Activated gamma-delta T cell (primary cell): ENCODE measurements around the gene CFAP410.

Experiments
- DNase-seq: peaks from one replicate; lab custom pipeline; 2025; lab: John Stamatoyannopoulos, UW

CFAP410 gene

DNA sequence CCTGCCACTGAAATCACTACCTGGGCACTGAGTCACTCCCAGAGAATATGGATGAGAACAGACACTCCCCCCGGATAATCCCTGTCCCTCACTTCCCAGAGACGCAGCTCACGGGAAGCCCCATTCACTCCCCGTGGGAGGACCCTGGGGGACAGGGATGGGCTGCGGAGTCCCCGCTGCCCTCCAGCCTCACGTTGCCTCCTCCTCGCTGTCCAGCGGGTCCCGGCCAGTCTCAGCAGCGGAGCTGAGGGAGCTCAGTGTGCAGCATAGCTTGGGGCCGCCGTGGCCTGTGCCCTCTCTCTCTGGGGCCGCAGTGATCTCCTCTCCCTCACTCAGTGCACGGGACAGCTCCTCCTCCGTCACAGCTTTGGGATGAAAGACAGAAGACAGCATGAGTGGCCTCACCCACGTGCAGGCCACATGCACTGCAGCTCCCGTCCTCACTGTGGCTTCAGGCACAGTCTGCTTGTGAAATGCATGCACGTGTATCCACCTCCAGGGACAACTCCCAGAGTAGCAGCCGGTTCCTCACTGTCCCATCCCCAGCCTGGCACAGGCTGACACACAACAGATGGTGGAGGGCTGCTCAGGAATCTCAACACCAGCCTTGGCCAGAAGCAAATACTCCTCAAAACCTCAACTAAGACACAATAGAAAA, 7.4 kb downstream of the CFAP410 start:
- no peak for DNase-seq

DNA sequence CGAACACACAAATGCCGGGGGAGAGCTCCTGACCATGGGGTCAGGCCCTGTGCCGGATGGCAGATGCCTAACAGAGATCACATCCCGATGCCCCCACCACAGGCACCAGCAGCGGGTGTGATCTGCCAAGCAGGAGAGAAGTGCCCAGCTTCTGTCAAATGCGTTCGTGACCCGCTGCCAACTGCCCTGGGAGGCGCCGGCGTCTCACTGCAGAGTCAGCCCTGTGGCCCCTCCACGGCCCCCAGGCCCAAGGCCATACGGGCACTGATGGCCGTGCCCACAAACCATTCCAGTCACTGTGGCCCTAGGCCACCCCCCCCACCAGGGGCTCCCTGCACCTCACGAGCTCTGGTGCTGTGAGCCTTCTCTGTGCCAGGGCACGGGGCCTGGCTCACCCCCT, 8.0 kb downstream of the CFAP410 start:
- DNase-seq: no peak

DNA sequence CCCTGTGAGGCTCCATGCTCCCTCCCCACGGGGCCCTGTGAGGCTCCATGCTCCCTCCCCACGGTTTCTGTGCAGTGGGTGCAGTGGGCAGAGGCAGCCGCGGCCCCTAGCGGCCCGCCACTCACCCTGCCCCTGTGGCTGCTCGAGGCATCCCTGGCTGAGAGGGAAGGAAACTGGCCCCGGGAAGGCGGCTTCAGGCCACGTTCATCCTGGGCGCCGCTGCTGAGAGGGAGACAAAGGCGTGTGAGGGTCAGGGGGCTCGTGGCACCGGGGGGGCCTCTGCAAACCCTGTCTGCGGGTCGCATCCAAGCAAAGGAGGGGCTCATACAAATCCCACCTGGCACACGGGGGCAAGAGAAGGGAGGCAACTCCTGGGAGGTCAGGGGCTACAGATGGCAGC, 8.5 kb downstream of the CFAP410 start:
- DNase-seq: no peak

DNA sequence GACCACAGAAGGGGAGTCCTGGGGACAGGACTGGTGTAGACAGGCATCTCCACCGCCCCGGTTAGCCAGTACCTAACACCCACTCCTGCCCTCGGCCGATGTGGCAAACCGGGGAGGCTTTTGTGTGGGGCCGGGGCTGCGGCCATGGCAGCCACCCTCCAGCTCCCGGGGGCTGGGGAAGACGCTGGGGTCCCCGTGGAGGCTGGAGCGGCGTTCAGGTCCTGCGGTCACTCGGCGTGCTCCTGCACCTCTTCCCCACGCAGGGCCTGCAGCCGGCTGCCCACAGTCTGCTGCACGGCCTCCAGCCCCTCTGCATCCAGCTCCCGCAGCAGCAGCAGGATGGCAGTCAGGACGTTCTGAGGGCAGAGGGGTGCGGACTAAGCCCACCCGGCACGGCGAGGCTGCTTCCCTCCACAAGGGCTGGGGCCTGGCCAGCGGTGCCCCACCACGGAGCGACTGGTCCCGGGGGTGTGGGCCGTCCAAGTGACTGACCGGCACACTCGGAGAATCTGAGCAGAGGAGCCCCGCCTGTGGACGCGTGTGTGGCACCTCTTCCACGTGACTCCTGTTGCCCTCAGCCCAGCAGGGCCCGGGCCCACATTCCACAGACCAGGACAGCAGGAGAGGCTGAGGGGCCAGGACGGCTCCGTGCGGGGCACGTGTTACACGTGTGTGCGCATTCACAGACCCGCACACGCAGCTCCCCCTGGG, 9.1 kb downstream of the CFAP410 start:
- DNase-seq: no peak

DNA sequence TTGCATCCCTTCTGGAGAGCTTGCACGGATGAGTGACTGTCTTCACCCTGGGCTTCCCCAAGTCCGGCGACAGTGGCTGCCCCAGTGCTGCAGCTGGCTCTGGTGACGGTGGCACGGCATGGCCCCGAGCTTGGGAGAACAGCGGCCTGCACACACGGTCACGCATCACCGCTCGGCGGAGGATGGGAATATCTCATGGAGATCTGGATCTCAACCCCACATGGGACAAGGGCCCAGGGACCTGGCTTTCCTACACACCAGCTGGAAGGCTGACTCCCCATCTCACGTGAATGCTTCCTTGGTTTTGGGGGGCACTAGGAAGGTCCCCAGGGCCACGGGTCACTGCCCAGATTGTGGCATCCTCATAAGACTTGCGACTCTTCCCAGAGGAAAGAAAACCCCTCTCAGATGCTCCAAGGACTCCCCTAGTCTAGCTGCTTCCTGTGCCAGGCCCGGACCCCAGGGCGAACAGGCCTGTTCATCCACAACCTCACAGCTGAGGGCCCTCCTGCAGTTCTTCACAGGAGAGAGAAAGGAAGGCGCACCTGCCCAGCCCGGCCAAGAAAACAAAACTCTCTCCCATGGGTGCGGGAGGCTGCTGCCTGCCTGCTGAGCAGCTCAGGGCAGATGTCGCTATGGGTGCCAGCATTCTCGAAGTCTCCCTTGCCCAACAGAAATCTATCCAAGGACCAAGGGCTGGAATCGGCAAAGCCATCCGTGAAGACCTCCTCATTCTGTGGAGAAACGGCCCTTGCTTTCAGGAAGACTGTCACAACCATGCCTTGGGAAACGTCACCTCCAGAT, 9.9 kb downstream of the CFAP410 start:
- no peak for DNase-seq

DNA sequence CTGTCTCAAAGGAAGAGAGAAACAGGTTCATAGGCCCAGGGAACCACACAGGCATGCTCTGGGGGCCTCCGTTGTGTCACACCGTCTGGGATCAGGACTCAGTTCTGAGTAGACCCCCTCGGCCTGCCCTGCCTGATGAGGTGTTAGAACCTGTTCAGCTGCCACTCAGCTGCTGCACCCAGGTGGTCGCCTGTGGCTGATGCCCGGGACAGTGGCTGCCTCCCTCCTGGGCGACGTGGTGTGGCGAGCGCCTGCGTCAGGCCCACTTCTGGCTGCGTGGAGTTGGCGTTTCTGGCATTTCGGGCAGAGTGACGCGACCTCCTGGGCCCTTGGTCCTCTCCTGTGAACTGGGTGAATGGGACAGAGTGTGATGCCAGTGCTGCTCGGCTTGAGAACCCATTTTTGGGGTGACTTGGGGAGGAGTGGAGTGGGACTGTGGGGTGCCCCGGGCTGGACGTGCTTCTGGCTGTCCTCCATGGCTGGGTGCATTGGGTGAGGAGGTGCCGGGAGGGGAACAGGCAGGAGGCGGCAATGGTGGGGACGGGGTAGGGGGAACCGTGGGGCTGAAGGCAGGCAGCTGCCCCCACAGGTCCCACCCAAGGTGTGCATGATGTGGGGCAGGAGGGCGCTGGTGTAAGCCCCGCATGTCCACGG, 10.8 kb downstream of the CFAP410 start:
- DNase-seq: no peak

DNA sequence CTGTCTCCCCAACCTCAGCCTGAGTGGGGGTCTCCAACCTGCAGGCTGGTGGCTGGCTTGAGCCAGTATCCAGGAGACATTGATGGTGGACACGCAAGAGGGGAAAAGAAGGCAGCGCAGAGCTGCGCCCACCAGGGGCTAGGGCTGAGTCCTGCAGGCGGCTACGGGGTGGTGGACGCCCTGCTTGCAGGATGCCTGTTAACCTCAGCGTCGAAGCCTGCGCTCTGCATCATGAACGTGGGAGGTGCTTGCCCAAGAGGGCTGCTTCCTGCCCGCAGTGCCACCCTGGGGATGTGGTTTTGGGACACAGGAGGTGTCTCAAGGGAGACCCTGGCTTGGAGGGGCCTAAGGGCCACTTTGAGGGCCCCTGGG, 11.6 kb downstream of the CFAP410 start:
- no peak for DNase-seq

DNA sequence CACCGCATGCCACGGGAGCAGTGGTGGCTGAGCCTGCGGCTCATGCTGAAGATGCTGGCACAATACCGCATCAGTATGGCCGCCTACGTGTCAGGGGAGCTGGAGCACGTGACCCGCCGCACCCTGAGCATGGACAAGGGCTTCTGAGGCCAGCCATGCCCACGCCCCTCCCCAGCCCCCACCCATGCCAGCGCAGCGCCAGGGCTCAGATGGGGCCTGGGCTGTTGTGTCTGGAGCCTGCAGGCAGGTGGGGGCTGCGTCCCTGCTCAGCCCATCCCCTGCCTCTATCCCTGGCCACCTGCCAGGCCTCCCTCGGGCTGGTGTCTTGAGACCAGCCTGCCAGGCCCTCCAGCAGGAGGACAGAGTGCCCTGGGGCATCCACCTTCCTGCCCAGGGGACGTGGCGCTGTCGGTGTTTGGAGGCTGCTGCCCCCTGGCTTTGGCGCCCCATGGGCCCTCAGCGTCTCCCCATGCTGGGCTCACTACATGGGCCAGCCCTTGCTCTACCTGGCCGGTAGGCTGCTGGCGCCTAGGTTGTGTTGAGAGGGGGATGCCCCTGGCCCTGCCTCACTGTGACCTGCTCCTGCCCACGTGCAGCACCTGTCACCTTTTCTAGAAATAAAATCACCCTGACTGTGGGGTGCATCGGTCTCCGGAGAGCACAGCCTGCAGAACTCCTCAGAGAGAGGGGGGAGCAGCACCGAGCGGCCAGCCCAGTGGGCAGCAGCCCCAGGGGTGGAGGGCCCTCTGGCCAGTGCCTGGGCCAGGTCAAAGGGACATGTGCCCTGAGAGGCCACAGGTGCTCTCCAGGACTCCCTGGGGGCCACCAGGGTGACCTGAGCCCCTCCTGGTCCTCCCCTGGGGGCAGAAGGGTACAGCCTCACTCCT, 12.2 kb downstream of the CFAP410 start:
- no peak for DNase-seq

DNA sequence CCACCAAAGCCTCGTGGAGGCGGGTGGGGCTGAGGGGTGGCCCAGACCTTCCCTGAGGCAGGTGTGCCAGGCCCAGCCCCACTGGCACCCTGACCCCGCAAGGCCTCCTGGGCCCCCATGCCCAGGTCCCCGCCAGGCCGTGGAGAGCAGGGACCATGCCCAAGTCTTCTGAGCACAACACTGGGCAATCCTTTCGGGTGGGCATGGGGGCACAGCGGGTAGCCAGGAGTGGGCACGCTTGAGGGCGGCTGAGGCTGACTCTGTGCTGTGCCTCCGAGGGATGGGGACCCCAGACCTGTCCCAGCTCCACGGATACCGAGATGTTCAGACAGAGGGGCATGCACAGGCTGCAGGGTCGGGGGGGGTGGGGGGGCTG, 12.9 kb downstream of the CFAP410 start:
- no peak for DNase-seq

DNA sequence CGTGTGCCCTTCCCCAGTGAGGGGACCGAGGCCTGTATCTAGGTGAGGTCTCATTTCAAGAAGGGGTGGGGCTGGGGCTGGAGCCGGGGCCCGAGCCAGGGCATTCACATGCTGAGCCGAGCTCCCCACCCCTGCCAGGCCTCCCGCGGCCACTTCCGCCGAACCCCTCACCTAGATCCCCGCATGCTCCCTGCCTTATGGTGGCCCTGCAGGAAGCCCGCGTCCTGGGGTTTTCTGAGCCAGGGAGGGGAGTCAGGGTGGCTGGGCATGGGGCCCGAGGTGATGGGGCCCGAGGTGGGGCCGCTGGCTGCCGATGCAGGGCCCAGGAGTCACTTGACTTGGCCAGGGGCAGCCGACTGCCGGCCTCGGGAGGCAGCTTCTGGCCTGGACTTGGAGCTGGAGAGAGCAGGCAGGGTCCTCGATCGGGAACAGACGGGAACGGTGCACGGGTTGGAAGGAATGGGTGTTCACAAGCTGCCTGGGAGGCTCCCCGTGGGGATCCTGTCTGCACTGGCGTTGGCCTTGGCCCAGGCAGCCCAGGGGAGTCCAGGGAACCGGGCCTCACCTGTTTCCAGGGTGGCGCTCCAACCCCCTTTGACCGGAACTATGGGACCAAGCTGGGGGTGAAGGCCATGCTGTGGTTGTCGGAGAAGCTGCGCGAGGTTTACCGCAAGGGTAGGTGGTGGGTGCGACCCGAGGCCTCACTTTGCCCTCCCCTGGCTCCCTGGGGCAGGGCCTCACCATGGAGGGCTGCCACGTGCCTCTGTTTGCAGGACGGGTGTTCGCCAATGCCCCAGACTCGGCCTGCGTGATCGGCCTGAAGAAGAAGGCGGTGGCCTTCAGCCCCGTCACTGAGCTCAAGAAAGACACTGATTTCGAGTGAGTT, 13.6 kb downstream of the CFAP410 start:
- DNase-seq: no peak

DNA sequence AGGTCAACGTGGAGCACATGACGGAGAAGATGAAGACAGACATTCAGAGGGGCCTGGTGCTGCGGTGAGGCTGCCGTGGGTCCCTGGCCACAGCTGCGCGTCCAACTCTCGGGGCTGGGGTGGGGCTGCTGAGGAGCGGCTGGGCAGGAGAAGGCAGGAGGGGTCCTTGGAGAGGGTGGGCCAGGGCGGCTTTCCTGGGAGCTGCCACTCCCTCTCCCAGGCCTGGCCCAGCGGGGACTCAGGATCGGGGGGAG, 14.4 kb downstream of the CFAP410 start:
- no peak for DNase-seq

DNA sequence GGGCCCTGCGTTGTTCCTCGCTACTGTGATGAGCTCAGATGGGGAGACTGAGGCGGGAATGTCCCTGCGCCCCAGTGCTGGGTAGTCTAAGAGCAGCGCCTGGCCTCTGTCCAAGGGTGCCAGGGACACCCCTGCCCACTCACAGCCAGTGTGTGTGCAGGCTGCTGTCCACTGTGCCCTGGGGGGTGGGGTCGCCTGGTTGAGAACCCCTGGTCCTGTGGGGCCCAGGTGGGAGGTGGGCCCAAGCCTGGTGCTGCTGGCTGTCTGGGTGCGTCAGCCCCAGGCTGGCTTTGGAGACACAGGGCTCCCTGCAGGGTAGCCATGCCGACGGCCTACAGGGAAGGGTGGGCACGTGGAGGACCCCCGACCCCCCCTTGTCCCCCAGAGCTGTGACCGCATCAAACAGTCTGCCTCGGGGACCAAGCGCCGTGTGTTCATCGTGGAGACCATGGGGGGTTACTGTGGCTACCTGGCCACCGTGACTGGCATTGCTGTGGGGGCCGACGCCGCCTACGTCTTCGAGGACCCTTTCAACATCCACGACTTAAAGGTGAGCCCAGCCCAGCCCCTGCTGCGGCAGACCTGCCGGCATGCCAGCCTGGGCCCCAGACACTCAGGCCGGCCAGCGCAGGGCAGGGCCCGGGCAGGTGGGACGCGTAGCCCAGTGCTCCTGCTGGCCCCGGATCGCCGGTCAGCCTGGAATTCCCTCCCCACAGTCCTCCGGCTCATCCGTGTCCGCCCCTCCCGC, 14.9 kb downstream of the CFAP410 start:
- DNase-seq: no peak

DNA sequence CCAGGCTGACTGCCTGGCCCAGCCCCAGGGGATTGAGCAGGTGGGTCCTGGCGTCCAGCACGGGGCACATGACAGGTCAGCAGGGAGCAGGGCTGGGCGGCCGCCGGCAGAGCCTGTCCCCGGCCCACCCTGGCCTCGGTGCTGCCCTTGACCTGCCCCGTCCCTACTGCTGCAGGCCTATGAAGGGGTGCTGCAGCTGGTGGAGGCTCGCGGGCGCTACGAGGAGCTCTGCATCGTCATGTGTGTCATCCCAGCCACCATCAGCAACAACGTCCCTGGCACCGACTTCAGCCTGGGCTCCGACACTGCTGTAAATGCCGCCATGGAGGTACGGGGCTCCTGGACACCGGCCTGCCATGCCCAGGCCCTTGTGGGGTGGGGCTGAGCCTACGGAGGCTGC, 15.6 kb downstream of the CFAP410 start:
- DNase-seq: no peak

DNA sequence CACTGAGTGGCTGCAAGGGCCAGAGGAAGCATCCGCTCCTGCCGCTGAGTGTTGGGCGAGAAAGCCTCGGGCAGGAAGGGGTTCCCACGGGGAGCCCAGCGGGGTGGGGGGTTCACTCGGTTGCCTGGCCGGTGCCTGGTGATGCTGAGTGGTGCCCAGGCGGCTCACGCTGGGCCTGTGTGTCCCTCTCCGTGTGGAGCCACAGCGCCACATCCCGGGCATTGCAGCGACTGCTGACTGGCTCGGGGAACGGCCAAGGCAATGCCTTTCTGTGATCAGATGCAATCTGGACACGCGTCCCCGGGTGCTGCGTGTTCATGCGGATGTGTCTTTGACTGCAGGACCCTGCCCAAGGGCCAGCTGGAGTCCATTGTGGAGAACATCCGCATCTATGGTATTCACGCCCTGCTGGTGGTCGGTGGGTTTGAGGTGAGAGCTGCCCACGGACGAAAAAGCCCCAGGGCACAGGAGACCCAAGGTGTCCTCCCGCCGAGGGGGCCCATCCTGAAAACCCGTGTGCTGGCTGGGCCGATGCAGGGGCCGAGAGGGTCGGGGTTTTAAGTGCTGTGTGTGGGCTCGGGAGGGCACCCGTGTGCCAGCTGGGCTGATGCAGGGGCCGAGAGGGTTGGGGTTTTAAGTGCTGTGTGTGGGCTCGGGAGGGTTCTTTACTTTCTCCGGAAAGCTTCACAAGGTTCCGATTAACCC, 16.4 kb downstream of the CFAP410 start:
- no peak for DNase-seq

DNA sequence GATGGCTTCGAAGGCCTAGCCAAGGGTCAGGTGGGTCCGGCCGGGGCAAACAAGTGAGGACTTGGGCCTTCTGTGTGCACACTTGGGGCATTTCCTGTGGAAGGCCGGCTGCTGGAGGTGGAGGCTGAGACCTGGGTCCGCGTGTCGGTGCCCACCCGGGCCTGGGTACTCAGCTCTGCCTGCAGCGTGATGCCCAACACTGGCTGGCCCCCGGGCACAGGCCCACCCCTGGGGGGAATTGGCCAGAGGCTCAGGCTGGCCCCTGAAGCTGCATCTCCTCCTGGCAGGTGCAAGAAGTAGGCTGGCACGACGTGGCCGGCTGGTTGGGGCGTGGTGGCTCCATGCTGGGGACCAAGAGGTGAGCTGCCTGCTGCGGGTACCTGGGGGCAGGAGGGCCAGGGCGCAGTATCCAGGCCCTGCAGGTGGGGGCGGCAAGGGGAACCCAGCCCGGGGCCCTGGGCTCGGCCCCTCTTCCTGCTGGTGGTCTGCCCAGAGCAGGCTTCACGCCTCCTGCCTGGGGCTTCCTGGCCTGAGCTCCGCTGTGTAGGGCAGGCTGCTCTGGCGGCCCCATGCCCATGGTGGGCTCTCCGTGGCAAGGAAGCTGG, 17.2 kb downstream of the CFAP410 start:
- DNase-seq: no peak

DNA sequence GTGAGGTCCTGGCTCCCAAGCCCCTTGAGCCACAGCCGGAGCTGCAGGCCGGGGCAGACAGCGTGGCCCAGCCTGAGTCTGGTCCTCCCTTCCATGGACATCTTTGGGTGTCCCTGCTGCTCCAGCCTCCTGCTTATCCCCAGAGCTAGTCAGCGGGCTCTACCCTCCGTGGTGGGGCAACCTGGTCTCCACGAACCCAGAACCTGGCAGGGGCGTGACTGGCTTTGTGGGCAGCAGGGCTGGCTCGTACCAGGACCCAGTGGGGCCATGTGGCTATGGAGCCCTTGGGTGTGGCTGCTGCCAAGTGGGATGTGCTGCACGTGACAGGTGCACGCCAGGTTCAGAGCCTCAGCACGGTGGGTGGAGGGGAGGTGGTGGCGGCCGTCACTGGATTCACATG, 18.3 kb downstream of the CFAP410 start:
- DNase-seq: no peak

DNA sequence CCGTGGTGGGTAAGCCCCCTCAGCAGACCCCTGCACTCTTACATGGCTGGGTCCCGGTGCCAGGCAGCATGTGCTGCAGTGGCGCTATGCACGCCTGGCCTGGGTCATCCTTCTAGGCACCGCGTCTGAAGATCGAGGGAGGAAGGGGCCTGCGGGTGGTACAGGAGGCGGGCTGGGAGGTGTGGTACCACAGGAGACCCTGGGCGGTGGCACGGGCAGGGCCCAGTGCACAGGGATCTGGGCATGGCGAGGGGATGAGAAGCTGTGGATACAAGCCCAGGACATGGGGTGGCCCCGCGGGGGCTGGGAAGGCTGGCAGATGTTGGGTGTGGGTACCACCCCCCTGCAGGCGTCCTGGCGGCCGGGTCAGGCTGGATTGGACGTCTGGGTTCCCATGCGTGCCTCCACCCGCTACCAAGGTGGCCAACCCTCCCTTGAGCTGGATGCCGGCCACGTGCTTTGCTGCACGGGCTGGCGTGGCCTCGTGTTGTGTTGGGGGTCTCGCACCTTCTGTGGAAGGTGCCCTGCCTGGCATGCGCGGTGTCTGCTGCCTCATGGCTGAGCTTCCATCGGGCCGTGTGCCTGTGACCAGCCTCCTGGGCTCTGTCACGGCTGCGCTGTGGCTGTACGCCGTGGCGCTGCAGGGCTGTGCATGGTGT, 19.7 kb downstream of the CFAP410 start:
- DNase-seq: no peak

DNA sequence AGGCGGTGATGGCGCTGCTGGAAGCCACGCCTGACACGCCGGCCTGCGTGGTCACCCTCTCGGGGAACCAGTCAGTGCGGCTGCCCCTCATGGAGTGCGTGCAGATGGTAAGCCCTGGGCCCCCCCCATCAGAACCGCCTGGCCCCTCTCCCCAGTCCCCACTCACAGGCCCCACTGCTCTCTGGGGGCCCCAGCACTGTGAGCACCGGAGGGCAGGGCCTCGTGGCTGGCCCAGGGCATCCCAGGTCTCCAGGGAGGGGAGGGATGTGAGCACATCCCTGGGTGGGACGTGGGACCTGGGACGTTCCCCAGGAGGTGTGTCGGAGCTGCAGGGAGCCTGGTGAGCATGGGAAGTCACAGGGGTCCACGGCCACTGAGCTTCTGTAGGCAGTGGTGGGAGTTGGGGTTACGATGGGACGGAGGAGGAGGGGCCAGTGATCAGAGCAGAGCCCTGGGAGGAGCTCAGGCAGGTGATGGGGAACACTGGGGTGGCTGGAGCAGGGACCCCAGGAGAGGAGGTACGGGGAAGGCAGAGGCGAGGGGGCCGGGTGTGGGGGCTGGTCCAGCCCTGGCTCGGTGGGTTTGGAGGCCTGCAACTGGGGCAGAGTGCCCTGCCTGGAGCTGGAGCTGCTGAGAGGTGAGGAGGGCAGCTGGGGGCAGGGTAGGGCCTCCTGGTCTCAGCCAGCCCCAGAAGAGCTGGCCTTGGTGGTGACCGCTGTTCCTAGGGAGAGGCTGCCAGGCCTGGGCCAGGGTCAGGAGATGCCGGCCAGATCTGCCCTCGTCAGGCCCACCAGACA, 20.5 kb downstream of the CFAP410 start:
- DNase-seq: no peak
